HG03342 (cell line): Measurements from ENCODE around the gene CEP135.

ENCODE experiments used
- ATAC-seq: cut with Tn5 transposase; IDR thresholded peaks from one replicate; pipeline ENCODE4 v1.9.1; 2021; ENCODE audit warnings: mild to moderate bottlenecking, moderate library complexity; ENCODE audit not compliant: unreplicated experiment

Gene CEP135

GRCh38 chr4:56003606-56004005 is 54.9 kb downstream of the CEP135 start:
- ATAC-seq, result no peak

GRCh38 chr4:56004235-56004634 is 55.5 kb downstream of the CEP135 start:
- no peak for ATAC-seq

DNA sequence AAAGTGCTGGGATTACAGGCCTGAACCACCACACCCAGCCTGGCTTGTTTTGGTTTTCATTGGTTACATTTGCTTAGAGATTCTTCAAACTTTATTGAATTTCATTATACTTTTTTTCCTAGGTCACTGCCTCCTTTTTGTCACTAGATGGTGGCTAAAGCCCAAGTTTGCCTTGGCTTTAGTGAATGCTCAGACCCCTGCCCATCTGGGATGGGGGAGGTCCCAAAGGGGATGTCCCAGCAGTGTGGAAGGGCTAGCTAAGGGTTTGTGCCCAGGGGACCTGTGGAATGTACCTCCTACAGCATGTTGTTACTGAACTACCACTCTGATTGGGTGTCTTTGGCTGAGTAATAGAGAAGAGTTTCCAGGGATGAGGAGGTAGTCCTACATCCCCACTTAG is 58.4 kb downstream of the CEP135 start:
- no peak for ATAC-seq

- ATAC-seq, result no peak
Measured at GRCh38 chr4:56008206-56008605, 59.5 kb downstream of the CEP135 start.

DNA sequence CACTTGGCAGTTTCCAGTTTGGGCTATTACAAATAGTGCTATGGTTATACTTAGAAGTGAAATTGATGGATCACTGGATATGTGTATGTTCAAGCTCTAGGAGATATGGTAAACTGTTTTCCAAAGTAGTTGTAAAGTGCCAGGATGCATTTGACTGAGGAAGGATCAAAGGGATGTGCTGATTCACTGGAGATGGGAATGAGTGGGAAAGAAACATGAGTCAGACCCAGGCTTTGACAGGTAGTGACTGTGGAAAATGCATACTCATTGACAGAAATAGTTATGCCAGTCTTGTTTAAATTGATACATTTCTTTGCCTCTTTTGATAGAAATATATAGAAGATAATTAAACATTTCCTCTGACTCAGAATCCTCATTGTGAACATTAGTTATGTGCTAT is 77.9 kb downstream of the CEP135 start:
- ATAC-seq, result no peak

DNA sequence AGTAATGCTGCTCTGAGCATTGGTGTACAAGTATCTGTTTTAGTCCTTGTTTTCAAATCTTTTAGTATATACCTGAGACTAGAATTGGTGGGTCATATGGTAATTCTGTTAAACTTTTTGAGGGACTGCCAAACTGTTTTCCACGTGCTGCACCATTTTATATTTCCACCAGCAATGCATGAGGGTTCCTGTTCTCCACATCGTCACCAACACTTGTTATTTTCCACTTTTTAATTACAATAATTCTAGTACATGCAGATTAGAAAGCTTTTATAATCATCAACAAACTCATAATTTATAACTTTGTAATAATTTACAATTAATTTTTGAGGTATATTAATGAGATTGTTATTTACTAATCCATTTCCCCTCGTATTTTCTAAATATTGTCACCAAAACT is 79.4 kb downstream of the CEP135 start:
- ATAC-seq, result no peak

DNA sequence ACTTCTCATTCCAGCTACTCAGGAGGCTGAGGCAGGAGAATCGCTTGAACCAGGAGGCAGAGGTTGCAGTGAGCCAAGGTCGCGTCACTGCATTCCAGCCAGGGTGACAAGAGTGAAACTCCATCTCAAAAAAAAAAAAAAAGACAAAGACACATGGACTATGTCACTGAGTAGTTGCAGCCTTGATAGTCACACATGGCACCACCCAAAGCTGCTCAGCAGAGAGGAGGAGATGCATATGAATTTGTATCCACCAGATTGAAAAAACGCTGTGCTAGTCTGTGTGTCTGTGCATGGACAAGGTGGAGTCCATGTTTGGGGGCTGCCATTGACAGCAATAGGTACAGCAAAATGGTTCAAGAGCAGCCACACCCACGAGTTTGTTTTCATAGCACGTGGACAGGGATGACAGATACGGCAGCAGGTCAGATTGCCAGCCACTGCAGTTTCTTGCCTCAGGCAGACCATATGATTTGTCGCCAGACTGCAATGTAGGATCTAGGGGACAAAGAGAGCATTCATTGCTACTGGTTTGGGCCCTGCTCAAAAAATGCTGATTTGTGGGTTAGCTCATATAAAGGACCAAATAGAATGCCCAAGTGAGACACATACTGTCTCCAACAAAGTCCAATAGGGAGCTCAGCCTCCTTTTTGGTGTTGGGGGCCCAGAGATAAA is 89.9 kb downstream of the CEP135 start:
- no peak for ATAC-seq

GRCh38 chr4:56040842-56041241 is 92.1 kb downstream of the CEP135 start:
- ATAC-seq, result no peak

GRCh38 chr4:56042225-56042624 is 93.5 kb downstream of the CEP135 start:
- ATAC-seq, result no peak

DNA sequence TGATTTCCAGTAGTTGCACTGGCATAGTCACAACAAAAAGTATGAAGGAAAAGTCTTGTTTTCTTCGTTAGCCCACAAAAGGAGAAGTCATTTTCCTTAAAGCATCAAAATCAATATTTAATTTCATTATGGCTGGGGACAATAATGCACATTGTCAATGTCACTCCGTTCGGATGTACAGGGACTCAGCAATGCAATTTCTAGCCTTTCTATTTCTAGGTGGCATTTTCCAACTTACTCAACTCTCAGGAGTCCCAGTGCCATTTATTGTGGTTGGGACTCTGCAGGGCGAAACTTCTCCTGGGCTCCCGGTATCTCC is 99.6 kb downstream of the CEP135 start:
- ATAC-seq, result no peak

- peak; percentile 95 for ATAC-seq
Measured at GRCh38 chr4:56048702-56049431, 100.1 kb downstream of the CEP135 start.

DNA sequence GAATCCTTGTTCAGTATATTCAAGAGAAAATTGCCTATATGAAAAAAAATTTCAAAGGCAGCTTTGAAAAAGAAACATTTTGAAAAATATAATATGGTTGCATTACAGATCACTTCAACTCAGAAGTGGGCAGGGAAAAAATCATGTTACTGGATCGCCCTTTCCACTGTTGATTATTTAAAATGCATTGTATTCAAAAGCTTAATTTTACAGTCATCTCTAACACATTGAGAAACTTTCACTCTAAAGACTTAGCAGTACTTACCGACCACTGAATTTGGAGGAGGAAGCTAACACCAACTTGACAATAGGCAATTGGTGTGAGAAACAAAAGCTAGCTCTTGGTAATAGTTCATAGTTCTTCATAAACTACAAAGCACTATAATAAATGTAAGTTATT is 101.9 kb downstream of the CEP135 start:
- no peak for ATAC-seq

GRCh38 chr4:56051029-56051709 is 102.4 kb downstream of the CEP135 start:
- ATAC-seq, result no peak

DNA sequence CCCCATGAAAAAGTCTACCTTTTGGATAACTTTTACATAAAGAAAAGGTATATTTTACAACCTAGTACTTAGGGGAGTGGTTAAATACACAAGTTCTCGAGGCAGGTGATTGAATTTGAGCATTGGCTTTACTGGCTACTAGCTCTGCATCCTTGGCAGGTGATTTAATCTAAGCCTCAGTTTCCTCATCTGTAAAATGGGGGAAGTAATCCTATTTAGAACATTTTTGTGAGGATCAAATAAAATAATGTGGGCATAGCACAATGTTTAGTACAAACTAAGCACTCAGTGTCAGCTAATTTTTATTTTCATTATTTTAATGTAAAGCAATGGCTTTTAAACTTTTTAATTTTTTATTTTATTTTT is 102.9 kb downstream of the CEP135 start:
- ATAC-seq, result no peak

- no peak for ATAC-seq
Measured at GRCh38 chr4:56052481-56052880, 103.7 kb downstream of the CEP135 start.

DNA sequence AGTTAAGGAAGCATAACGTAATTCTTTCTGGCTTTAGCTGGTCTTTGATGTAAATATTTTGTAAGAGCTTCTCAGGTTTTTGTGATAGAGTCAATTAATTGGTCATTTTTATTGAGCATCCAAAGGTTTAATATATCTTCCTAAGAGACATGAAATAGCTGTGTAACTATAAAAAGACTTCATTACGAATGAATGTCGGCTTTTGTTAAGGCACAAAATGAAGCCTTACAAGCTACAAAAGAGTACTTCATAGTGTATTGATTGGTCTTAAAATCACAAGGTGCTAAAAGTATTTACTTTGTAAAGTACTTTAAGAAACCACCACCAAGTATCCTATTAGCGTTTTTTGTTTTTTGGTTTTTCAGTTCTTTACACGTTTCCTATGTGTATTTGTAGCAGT is 104.2 kb downstream of the CEP135 start:
- ATAC-seq, result no peak

GRCh38 chr4:56055027-56055977 is 106.6 kb downstream of the CEP135 start:
- ATAC-seq, result no peak

GRCh38 chr4:56055991-56056390 is 107.2 kb downstream of the CEP135 start:
- ATAC-seq, result no peak

- no peak for ATAC-seq
Measured at GRCh38 chr4:56058555-56058954, 109.8 kb downstream of the CEP135 start.

DNA sequence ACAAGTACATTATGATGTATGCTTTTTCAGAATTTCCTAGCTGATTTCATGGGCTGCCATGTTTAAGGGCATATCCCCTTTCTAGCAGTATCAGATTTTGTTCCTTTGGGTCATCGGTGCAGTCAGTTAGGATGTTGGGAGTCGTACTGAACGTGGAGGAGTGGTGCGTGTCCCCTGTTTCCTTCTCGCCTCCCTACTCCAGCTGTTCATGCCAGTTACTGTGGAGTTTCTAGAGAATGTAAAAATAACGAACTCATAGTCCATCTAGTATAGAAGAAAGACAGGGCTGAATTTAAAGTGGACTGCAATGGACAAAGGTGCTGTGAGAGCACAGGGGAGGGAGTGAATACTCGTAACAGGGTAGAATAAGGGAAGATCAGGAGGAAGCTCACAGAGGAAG is 111.3 kb downstream of the CEP135 start:
- ATAC-seq, result no peak

- ATAC-seq, result no peak
Measured at GRCh38 chr4:56062106-56062505, 113.4 kb downstream of the CEP135 start.
